SK-N-SH treated with all-trans-retinoic acid at 6 μM for 48 hours (cell line): ENCODE measurements around the gene ZBTB7A.

Experiments
- ATAC-seq: fragments of 200-7000 bp; cut with Tn5 transposase; 3 replicates; pipeline ENCODE4 v1.9.1; 2020; ENCODE audit warnings: mild to moderate bottlenecking, moderate library complexity
- ARNTL ChIP-seq: fragments of 450-650 bp; formaldehyde crosslinking; IDR thresholded peaks from 2 replicates; pipeline ENCODE4 v1.5.0; 2020; ENCODE audit warnings: low read depth, mild to moderate bottlenecking, moderate library complexity, borderline replicate concordance
- BACH2 ChIP-seq: fragments of 250-450 bp; sonication (Bioruptor Pico); IDR thresholded peaks from 2 replicates; pipeline ENCODE4 v1.9.0; 2021; ENCODE audit warnings: mild to moderate bottlenecking, borderline replicate concordance
- CSDC2 ChIP-seq: fragments of 250-450 bp; sonication (Bioruptor Pico); IDR thresholded peaks from 2 replicates; pipeline ENCODE4 v1.5.0; 2020; ENCODE audit warnings: mild to moderate bottlenecking, moderate library complexity
- GLIS3 ChIP-seq: fragments of 250-450 bp; sonication (Bioruptor Pico); IDR thresholded peaks from 2 replicates; pipeline ENCODE4 v1.5.0; 2020; ENCODE audit warnings: mild to moderate bottlenecking, moderate library complexity
- ISL1 ChIP-seq: fragments of 250-450 bp; sonication (Bioruptor Pico); IDR thresholded peaks from 2 replicates; pipeline ENCODE4 v2.1.2; 2022; ENCODE audit warnings: mild to moderate bottlenecking, moderate library complexity
- OSR1 ChIP-seq: fragments of 250-450 bp; sonication (Bioruptor Pico); IDR thresholded peaks from 2 replicates; pipeline ENCODE4 v1.8.0; 2022; ENCODE audit warnings: moderate library complexity, mild to moderate bottlenecking, inconsistent platforms
- PPARA ChIP-seq: fragments of 250-450 bp; sonication (Bioruptor Pico); IDR thresholded peaks from 2 replicates; pipeline ENCODE4 v1.5.0; 2020; ENCODE audit warnings: mild to moderate bottlenecking, borderline replicate concordance
- RARB ChIP-seq: fragments of 250-450 bp; sonication (Bioruptor Pico); IDR thresholded peaks from 2 replicates; pipeline ENCODE4 v1.8.0; 2021; ENCODE audit warnings: mild to moderate bottlenecking, moderate library complexity
- SNAI2 ChIP-seq: fragments of 250-450 bp; sonication (Bioruptor Pico); IDR thresholded peaks from 2 replicates; pipeline ENCODE4 v1.5.0; 2020; ENCODE audit warnings: mild to moderate bottlenecking, moderate library complexity
- TCF4 ChIP-seq: fragments of 250-450 bp; sonication (Bioruptor Pico); IDR thresholded peaks from 2 replicates; pipeline ENCODE4 v1.8.0; 2021; ENCODE audit warnings: mild to moderate bottlenecking, moderate library complexity, borderline replicate concordance
- TOX ChIP-seq: fragments of 250-450 bp; sonication (Bioruptor Pico); IDR thresholded peaks from 2 replicates; pipeline ENCODE4 v1.8.0; 2021; ENCODE audit warnings: mild to moderate bottlenecking, moderate library complexity, borderline replicate concordance
- ZC3H10 ChIP-seq: fragments of 250-450 bp; sonication (Bioruptor Pico); IDR thresholded peaks from 2 replicates; pipeline ENCODE4 v1.5.1; 2021; ENCODE audit warnings: mild to moderate bottlenecking, moderate library complexity
- ZFP3 ChIP-seq: fragments of 250-450 bp; sonication (Bioruptor Pico); IDR thresholded peaks from 2 replicates; pipeline ENCODE4 v1.5.0; 2020; ENCODE audit warnings: mild to moderate bottlenecking, moderate library complexity
- ZFP30 ChIP-seq: fragments of 450-650 bp; formaldehyde crosslinking; IDR thresholded peaks from 2 replicates; pipeline ENCODE4 v1.5.0; 2022; ENCODE audit warnings: mild to moderate bottlenecking, moderate library complexity
- ZNF565 ChIP-seq: fragments of 450-650 bp; formaldehyde crosslinking; conservative IDR thresholded peaks from 2 replicates; pipeline ENCODE4 v1.5.0; 2020; ENCODE audit warnings: low read depth, mild to moderate bottlenecking, moderate library complexity
- ZNF70 ChIP-seq: fragments of 450-650 bp; formaldehyde crosslinking; IDR thresholded peaks from 2 replicates; pipeline ENCODE4 v1.5.0; 2020; ENCODE audit warnings: mild to moderate bottlenecking, moderate library complexity
- TF ChIP-seq, protein P1 (sequence below): fragments of 250-450 bp; sonication (Bioruptor Pico); IDR thresholded peaks from 2 replicates; pipeline ENCODE4 v1.8.0; 2020; ENCODE audit warnings: mild to moderate bottlenecking, moderate library complexity, borderline replicate concordance
- TF ChIP-seq, protein P2 (sequence below): fragments of 250-450 bp; sonication (Bioruptor Pico); IDR thresholded peaks from 2 replicates; pipeline ENCODE4 v1.5.1; 2021; ENCODE audit warnings: mild to moderate bottlenecking, moderate library complexity
- TF ChIP-seq, protein P3 (sequence below): fragments of 250-450 bp; sonication (Bioruptor Pico); IDR thresholded peaks from 2 replicates; pipeline ENCODE4 v1.5.0; 2020; ENCODE audit warnings: mild to moderate bottlenecking, moderate library complexity
- TF ChIP-seq, protein P4 (sequence below): fragments of 250-450 bp; sonication (Bioruptor Pico); IDR thresholded peaks from 2 replicates; pipeline ENCODE4 v1.8.0; 2021; ENCODE audit warnings: low read depth, mild to moderate bottlenecking, moderate library complexity, borderline replicate concordance
- TF ChIP-seq, protein P5 (sequence below): fragments of 250-450 bp; sonication (Bioruptor Pico); IDR thresholded peaks from 2 replicates; pipeline ENCODE4 v1.5.1; 2020; ENCODE audit warnings: low read depth, mild to moderate bottlenecking, moderate library complexity

Gene ZBTB7A

DNA sequence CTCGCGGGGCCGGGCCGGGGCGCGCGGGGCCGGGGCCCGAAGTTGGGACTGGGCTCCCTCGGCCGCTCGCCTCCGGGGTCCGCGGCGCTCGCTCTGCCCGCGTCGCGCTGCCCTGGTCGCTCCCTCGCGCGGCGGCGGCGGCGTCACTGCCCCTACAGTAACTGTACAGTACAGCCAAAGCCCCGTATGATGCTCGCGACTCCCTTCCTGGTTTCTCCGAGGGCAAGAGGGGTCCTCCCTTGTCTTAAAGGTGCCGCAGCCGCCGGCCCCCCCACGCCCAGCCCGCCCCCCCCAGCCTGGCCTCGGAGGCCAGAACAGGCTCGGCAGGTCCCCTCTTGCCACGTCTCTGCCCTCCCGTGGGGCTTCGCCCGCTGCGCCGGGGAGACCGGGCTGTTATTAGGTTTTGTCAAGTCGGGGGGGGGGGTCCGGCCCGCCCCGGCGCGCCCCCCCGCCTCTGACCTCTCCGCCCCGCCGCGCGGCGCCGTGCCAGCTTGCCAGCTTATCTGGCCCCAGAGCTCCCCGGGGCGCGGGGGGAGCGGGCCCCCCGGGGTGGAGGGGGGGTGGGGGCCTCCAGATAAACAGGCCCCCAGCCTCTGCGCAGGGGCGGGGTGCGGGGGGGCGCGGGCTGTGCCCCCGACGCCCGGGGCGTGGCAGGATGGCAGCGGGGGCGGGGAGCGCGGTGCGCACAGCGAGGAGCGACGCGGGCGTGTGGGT lies at the start of gene ZBTB7A:
TSS of gene ZBTB7A (minus strand) at position 218 of the 714 bp plus-strand sequence. CDS start 11,667 bp downstream, outside the sequence.
- TF ChIP-seq BACH2 (CRISPR knock-in tag) (no peak), ZNF565 (no peak), ZNF70 (CRISPR knock-in tag) (no peak)
- TF ChIP-seq, protein P1, sequence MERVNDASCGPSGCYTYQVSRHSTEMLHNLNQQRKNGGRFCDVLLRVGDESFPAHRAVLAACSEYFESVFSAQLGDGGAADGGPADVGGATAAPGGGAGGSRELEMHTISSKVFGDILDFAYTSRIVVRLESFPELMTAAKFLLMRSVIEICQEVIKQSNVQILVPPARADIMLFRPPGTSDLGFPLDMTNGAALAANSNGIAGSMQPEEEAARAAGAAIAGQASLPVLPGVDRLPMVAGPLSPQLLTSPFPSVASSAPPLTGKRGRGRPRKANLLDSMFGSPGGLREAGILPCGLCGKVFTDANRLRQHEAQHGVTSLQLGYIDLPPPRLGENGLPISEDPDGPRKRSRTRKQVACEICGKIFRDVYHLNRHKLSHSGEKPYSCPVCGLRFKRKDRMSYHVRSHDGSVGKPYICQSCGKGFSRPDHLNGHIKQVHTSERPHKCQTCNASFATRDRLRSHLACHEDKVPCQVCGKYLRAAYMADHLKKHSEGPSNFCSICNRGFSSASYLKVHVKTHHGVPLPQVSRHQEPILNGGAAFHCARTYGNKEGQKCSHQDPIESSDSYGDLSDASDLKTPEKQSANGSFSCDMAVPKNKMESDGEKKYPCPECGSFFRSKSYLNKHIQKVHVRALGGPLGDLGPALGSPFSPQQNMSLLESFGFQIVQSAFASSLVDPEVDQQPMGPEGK (CRISPR knock-in tag): peak; percentile 66; the same call in 1 of the 2 replicates
- TF ChIP-seq, protein P2, sequence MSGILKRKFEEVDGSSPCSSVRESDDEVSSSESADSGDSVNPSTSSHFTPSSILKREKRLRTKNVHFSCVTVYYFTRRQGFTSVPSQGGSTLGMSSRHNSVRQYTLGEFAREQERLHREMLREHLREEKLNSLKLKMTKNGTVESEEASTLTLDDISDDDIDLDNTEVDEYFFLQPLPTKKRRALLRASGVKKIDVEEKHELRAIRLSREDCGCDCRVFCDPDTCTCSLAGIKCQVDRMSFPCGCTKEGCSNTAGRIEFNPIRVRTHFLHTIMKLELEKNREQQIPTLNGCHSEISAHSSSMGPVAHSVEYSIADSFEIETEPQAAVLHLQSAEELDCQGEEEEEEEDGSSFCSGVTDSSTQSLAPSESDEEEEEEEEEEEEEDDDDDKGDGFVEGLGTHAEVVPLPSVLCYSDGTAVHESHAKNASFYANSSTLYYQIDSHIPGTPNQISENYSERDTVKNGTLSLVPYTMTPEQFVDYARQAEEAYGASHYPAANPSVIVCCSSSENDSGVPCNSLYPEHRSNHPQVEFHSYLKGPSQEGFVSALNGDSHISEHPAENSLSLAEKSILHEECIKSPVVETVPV: no peak
- peak; percentile 54 for ATAC-seq

DNA sequence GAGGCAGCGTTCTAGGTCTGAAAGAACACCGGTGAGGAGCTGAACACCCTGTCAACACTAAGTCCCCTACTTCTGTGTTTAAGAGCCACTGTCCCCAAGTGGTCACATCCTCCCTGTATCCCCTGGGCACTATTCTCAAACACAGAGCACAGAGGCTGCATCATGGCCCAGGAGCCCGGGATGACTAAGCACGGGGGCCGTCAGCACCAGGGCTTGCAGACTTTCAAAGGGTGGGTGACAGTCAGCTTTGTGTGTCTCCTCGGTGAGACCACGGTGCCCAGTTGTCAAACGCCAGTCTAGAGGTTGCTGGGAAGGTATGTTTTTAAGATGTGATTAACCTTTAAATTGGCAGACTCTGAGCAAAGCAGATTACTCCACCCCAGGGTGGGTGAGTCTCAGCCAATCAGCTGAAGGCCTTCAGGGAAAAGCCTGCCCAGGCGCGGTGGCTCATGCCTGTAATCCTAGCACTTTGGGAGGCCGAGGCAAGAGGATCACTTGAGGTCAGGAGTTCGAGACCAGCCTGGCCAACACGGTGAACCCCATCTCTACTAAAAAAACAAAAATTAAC lies 49.2 kb upstream of the ZBTB7A start:
- TF ChIP-seq BACH2 (CRISPR knock-in tag): no peak
- no peak for TF ChIP-seq PPARA (CRISPR knock-in tag)
- TF ChIP-seq ZC3H10: no peak
- TF ChIP-seq, protein P3, sequence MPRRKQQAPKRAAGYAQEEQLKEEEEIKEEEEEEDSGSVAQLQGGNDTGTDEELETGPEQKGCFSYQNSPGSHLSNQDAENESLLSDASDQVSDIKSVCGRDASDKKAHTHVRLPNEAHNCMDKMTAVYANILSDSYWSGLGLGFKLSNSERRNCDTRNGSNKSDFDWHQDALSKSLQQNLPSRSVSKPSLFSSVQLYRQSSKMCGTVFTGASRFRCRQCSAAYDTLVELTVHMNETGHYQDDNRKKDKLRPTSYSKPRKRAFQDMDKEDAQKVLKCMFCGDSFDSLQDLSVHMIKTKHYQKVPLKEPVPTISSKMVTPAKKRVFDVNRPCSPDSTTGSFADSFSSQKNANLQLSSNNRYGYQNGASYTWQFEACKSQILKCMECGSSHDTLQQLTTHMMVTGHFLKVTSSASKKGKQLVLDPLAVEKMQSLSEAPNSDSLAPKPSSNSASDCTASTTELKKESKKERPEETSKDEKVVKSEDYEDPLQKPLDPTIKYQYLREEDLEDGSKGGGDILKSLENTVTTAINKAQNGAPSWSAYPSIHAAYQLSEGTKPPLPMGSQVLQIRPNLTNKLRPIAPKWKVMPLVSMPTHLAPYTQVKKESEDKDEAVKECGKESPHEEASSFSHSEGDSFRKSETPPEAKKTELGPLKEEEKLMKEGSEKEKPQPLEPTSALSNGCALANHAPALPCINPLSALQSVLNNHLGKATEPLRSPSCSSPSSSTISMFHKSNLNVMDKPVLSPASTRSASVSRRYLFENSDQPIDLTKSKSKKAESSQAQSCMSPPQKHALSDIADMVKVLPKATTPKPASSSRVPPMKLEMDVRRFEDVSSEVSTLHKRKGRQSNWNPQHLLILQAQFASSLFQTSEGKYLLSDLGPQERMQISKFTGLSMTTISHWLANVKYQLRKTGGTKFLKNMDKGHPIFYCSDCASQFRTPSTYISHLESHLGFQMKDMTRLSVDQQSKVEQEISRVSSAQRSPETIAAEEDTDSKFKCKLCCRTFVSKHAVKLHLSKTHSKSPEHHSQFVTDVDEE: no peak
- TF ChIP-seq ARNTL (CRISPR knock-in tag): no peak
- no peak for TF ChIP-seq TCF4 (CRISPR knock-in tag)
- no peak for TF ChIP-seq ISL1 (CRISPR knock-in tag)
- TF ChIP-seq, protein P4, sequence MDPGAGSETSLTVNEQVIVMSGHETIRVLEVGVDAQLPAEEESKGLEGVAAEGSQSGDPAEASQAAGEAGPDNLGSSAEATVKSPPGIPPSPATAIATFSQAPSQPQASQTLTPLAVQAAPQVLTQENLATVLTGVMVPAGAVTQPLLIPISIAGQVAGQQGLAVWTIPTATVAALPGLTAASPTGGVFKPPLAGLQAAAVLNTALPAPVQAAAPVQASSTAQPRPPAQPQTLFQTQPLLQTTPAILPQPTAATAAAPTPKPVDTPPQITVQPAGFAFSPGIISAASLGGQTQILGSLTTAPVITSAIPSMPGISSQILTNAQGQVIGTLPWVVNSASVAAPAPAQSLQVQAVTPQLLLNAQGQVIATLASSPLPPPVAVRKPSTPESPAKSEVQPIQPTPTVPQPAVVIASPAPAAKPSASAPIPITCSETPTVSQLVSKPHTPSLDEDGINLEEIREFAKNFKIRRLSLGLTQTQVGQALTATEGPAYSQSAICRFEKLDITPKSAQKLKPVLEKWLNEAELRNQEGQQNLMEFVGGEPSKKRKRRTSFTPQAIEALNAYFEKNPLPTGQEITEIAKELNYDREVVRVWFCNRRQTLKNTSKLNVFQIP (CRISPR knock-in tag): no peak
- no peak for TF ChIP-seq RARB (CRISPR knock-in tag)
- TF ChIP-seq TOX (CRISPR knock-in tag): no peak
- TF ChIP-seq ZFP30: no peak
- TF ChIP-seq, protein P5, sequence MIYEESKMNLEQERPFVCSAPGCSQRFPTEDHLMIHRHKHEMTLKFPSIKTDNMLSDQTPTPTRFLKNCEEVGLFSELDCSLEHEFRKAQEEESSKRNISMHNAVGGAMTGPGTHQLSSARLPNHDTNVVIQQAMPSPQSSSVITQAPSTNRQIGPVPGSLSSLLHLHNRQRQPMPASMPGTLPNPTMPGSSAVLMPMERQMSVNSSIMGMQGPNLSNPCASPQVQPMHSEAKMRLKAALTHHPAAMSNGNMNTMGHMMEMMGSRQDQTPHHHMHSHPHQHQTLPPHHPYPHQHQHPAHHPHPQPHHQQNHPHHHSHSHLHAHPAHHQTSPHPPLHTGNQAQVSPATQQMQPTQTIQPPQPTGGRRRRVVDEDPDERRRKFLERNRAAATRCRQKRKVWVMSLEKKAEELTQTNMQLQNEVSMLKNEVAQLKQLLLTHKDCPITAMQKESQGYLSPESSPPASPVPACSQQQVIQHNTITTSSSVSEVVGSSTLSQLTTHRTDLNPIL (CRISPR knock-in tag): no peak
- no peak for TF ChIP-seq SNAI2 (CRISPR knock-in tag)
- TF ChIP-seq CSDC2: no peak
- TF ChIP-seq OSR1 (CRISPR knock-in tag): no peak
- ATAC-seq: no peak

DNA sequence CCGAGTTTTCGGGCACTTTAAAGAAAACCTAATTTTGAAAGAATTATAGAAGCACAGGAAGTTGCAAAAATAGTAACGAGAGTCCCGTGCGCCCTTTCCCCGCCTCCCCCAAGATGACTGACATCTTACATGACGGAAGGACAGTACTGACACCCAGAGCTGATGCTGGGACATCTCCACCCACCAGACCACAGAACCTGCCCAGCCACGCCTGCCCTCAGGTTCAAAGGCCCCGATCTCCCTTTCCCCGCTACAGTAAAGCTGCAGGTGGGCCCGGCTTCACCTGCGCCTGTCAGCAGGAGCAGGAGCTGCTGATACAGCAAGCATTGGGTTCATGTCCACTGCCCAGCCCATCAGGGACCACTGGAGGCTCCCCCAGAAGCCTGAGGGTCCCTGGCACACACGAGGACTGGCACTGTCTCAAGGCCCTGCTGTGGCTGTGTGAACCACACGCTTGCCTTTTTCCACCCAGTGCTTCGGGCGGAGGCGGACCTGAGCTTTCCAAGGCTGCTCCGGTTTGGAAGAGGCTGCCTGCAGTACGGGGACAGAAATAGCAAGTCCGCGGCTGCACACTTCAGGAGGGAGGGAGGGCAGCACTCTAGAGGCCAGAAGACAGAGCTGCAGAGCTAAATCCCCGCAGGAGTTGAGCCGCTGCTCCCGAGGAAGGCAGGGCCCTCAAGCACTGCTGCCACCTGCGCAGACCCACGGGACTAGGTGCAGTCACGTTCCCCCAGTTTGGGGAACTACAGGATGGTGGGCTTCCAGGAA lies 48.5 kb upstream of the ZBTB7A start:
- no peak for ATAC-seq
- no peak for TF ChIP-seq GLIS3 (CRISPR knock-in tag)
- TF ChIP-seq ZC3H10: no peak
- no peak for TF ChIP-seq RARB (CRISPR knock-in tag)
- TF ChIP-seq ZFP3: no peak
- TF ChIP-seq, protein P1 (CRISPR knock-in tag): no peak
- TF ChIP-seq ARNTL (CRISPR knock-in tag): no peak
- TF ChIP-seq ZFP30: no peak
- TF ChIP-seq, protein P5 (CRISPR knock-in tag): no peak
- TF ChIP-seq PPARA (CRISPR knock-in tag): no peak
- TF ChIP-seq, protein P2: no peak
- TF ChIP-seq ZNF565: no peak
